DND-41 (cell line): Measurements from ENCODE around the gene UGT1A8.

ENCODE experiments used
- EZH2 ChIP-seq: IDR thresholded peaks from 3 replicates; pipeline ENCODE4 v1.6.1; 2012; ENCODE audit warnings: borderline replicate concordance, low read depth, mild to moderate bottlenecking, moderate library complexity, low read length, inconsistent platforms; ENCODE audit not compliant: severe bottlenecking
- TF ChIP-seq, protein P1 (sequence below): IDR thresholded peaks from 2 replicates; pipeline ENCODE4 v1.5.1; 2012; ENCODE audit warnings: borderline replicate concordance, low read length, moderate library complexity, mild to moderate bottlenecking; ENCODE audit not compliant: poor library complexity, severe bottlenecking; ENCODE audit errors: extremely low read depth

DNA sequence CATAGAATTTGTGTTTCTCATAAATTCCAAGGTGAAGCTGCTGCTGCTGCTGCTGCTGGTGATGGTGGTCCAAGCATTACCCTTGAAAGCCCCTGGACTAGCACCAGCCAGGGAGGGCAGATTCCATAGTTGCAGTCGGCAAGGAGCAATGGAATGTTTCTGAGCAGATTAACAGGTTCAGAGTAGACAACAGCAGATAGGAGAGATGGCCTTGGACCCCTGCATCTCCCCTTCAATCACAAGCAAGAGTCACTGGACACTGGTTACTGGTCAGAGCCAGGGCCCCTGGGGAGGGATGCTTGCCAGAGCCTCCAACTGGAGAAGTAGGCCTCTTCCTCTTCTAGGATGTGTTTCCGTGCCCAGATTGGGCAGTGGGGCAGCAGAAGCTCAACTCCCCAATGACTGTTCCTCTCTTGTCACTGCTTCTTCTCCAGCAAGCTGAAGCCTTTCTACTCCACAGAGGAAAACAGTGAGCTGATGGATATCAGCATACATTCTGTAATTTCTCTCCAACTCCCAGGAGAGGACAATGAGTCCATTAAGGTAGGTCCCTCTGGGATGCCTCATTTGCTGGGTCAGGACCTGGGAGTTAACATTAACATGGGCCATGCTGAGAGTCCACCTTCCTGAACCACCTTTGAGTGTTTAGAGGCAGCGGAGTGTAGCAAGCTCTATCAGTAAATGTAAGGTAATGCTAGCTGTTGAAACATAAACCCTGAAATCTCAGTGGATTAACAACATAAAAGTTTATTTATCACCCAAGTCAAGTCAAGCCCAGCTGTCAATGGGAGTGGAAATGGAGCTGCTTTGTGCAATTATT, 196.0 kb downstream of the UGT1A8 start:
- TF ChIP-seq, protein P1, sequence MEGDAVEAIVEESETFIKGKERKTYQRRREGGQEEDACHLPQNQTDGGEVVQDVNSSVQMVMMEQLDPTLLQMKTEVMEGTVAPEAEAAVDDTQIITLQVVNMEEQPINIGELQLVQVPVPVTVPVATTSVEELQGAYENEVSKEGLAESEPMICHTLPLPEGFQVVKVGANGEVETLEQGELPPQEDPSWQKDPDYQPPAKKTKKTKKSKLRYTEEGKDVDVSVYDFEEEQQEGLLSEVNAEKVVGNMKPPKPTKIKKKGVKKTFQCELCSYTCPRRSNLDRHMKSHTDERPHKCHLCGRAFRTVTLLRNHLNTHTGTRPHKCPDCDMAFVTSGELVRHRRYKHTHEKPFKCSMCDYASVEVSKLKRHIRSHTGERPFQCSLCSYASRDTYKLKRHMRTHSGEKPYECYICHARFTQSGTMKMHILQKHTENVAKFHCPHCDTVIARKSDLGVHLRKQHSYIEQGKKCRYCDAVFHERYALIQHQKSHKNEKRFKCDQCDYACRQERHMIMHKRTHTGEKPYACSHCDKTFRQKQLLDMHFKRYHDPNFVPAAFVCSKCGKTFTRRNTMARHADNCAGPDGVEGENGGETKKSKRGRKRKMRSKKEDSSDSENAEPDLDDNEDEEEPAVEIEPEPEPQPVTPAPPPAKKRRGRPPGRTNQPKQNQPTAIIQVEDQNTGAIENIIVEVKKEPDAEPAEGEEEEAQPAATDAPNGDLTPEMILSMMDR: no peak
- TF ChIP-seq EZH2: no peak
